Erythroblast (primary cell): ENCODE results near the gene PRXL2C.
"Not testable (repeated sequence)": the region's sequence is repeated elsewhere in the genome, so short reads cannot be mapped to it uniquely, and the experiment has no call there.

Source experiments
- DNase-seq, 2 experiments: peaks; one replicate each; lab custom pipeline; 2025; lab: John Stamatoyannopoulos, UW
- GATA1 ChIP-seq: IDR thresholded peaks from 2 replicates; pipeline ENCODE4 v1.6.1; 2011; ENCODE audit warnings: low read depth, mild to moderate bottlenecking, control low read depth, low read length, moderate library complexity
- POLR2A ChIP-seq: IDR thresholded peaks from 2 replicates; pipeline ENCODE4 v1.6.1; 2011; ENCODE audit warnings: mild to moderate bottlenecking, low read length

The PRXL2C gene

GRCh38 chr9:96665789-96666188, 10.7 kb upstream of the PRXL2C start:
- TF ChIP-seq GATA1 = no peak
- TF ChIP-seq POLR2A = no peak
- DNase-seq = no peak

DNA sequence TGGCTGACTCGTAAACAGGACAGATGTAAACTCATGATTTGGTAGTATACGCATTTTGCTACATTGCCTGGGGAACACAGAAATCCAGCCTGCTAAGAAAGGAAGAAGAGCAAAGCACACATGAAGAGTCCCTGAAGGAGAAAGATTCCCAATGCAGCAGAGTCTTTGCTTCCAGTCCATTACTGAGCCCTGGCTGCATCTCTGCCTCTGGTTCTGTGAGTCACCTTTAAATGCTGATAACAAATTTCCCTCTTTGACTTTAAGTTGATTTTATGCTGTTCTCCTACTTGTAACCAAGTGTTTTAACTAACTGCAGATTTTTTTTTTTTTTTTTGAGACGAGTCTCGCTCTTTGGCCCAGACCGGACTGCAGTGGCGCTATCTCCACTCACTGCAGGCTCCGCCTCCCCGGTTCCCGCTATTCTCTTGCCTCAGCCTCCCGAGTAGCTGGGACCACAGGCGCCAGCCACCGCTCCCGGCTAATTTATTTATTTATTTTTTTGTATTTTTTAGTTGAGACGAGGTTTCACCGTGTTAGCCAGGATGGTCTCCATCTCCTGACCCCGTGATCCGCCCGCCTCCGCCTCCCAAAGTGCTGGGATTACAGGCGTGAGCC, 8.5 kb upstream of the PRXL2C start:
- no peak for DNase-seq
- TF ChIP-seq GATA1 = no peak
- TF ChIP-seq POLR2A = no peak

GRCh38 chr9:96661711-96662110, 6.6 kb upstream of the PRXL2C start:
- TF ChIP-seq GATA1 (no peak), POLR2A (no peak)
- no peak for DNase-seq

DNA sequence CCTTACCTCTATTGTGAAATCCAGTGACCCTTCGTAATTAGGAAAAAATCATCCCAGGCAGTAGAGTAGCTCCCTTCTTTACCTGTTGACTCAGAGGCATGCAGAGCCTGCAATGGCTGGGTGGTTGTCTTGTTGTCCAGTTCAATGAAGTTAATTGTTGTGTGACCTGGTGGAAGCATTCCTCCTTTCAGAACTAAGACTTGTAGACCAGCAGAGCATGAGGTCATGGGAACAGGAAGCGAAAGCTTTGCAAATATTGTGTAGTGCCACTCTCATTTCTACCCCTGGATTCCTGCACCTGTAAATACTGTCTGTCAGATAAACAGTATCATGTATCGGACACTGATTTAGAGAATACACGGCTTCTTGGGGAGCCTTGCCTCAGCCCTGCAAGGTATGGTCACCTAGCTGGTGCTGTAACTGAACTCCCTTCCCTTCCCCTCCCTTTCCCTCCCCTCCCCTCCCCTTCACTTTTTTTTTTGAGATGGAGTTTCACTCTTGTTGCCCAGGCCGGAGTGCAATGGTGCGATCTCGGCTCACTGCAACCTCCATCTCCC, 5.7 kb upstream of the PRXL2C start:
- DNase-seq = no peak

DNA sequence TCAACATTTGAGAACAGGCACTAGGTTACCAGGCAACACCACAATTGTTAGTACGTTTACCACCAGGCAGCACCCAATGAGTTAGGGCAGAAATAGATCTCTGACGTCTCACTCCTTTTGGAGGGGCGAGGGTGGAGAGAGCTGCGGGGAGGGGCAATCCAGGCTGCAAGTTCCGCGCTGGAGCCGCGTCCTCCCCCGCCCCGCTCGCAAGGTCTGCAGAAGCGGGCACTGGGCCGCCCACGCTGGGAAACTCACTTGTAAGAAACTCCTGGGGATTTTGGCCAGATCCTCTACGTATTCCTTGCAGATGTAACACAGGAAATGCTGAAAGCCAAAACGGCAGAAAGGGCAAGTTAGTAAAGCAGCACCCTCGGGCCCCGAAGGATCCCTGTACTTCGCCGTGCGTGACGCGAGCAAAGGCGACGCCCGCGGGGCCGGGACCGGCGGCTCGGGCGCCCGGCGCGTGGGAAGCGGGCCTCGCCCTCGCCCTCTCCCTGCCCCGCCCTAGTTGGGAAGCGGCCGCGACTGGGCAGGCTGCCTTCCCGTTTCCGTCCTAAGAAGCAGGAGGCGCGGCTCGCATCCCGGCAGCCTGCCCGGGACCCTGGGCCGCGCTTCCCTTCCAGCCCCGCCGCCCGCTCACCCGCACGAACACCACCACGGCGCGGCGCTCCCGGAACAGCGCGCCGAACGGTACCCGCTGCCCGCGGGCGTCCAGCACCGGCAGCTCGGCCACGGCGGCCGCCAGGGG, 493 bp downstream of the PRXL2C start:
- peak; percentile 62 to 78 for DNase-seq
- TF ChIP-seq POLR2A = peak; percentile 17
- TF ChIP-seq GATA1 = no peak

More for the DNA sequence above, 5.7 kb upstream of the PRXL2C start:
- no peak for TF ChIP-seq GATA1
- no peak for TF ChIP-seq POLR2A

DNA sequence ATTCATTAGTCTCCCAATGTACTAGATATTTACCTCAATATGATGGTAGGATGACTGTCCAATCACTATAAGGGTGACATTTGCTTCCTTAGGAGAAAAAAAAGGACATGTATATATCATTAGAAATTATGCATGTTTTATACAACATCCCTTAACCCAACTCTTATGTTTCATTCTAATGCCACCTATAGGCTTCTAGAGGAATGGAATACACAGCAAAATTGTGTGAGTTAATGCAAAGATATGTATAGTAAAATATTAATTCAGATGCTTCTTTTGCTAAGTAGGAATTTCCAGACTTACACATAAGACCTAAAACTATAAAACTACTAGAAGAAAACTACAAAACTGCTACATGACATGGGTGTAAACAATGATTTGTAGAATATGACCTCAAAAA, 3.5 kb downstream of the PRXL2C start:
- TF ChIP-seq GATA1 (no peak), POLR2A (no peak)
- peak; percentile 10 to 15 for DNase-seq

- no peak for DNase-seq
- TF ChIP-seq GATA1 (no peak), POLR2A (no peak)
Observed at GRCh38 chr9:96649620-96650324, 5.3 kb downstream of the PRXL2C start.

DNA sequence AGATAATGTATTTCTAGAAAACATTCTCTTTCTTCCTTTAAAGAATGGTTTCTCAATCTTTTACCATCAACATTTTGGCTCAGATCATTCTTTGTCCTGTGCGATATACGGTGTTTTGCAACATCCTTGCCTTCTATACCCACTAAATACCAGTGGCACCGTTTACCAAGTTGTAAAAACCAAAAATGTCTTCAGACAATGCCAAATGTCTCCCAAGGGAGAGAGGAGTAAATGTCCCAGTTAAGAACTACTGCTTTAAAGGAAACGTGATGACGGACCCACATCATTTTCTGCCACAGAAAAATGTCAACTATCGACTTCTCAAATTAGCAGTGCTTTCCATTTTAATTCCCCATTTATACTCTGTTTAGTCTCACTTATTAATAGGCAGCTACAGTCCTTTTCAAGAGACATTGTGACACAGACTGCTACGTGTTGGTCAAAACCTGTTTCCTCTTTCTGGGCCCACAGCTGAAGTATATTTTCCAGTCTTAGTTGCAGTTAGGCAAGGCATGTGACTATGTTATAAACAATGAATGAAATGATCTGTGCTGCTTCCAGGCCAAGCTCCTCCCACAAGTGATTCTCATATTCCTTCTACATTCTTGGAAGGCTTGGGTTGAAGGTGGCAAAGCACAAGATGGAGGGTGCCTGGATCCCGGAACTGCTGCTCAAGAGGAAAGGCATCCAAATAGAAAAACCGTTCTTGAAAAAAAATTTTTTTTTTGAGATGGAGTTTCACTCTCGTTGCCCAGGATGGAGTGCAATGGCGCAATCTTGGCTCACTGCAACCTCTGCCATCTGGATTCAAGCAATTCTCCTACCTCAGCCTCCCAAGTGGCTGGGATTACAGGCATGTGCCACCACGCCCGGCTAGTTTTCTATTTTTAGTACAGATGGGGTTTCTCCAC, 8.8 kb downstream of the PRXL2C start:
- no peak for DNase-seq

GRCh38 chr9:96644137-96644536, 11.0 kb downstream of the PRXL2C start:
- DNase-seq = no peak
- TF ChIP-seq POLR2A (no peak), GATA1 (no peak)

More for the DNA sequence above, 8.8 kb downstream of the PRXL2C start:
- TF ChIP-seq POLR2A (no peak), GATA1 (no peak)

DNA sequence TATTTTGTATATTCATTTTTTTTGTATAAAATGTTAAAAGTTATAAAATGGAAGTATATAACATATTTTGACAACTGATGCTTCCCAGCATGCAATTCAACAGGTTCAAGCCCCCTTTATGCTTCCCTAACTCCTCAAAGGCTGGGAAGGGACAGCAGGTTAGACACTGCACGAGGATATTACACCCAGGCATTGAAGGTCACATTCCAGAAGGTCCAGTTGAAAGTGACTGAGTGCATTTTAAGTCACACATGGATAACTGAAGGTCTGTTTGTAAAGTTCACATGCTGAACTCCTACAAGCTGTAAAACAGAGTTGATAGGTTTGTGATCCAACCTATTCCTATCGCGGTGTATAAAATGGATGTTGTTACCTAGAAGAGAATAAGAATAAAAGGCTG, 13.6 kb downstream of the PRXL2C start:
- TF ChIP-seq POLR2A (no peak), GATA1 (no peak)
- no peak for DNase-seq

DNA sequence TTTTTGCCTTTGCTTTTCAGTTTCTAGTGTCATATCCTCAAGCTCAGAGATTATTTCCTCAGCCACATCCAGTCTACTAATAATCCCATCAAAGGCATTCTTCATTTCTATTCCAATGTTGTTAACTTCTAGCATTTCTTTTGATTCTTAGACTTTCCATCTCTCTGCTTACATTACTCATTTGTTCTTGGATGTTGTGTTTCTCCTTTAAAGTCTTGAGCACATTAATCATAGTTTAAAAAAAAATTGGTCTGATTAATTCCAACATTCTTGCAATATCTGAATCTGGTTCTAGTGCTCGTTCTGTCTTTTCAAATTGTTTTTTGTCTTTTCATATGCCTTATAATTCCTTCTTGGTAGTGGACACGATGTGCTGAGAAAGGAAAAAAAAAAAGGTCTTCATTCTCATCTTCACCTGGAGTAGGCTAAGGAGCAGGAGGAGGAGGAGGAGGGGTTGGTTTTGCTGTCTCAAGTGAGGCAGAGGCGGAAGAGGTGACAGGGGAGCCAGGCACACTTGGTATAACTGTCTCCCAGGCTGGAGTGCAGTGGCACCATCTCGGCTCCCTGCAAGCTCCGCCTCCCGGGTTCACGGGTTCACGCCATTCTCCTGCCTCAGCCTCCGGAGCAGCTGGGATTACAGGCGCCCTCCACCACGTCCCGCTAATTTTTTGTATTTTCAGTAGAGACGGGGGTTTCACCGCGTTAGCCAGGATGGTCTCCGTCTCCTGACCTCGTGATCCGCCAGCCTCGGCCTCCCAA, 16.3 kb downstream of the PRXL2C start:
- no peak for DNase-seq
- no peak for TF ChIP-seq GATA1
- TF ChIP-seq POLR2A = no peak

DNA sequence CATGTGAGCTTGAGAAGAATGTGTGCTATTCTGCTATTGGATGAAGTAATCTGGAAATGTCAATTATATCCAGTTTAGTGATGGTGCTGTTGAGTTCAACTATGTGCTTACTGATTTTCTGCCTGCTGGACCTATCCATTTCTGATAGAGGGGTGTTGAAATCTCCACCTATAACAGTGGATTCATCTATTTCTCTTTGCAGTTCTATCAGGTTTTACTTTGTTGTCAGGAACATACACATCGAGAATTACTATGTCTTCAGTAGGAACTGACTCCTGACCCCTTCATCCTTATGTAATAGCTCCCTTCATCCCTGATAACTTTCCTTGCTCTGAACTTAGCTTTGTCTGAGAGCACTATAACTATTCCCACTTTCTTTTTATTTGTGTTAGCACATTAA, 18.7 kb downstream of the PRXL2C start:
- TF ChIP-seq GATA1 (no peak), POLR2A (no peak)
- DNase-seq = no peak

GRCh38 chr9:96633579-96633978, 21.5 kb downstream of the PRXL2C start:
- DNase-seq = not testable (repeated sequence)
